ENCODE measurements around the gene LIX1L. TPM values are rescaled to one million over a fixed set of nuclear protein-coding genes. Genes with fewer than 3 reads are reported as not detected.
"Not testable (repeated sequence)": the region's sequence is repeated elsewhere in the genome, so short reads cannot be mapped to it uniquely, and the experiment has no call there.

LIX1L gene
- total RNA-seq, 3 donors from 2014 or later = 40.7 to 43.3 (median 41.9) TPM

- no peaks in the 10 kb centered on the region for H3K9me3 Mint-ChIP-seq
- peaks cover 19% of the 10 kb centered on the region for H3K36me3 Mint-ChIP-seq (ENCODE audit: insufficient read depth)
- no peak overlapping the region for H3K4me3 Mint-ChIP-seq
- peaks cover 26% of the 10 kb centered on the region for H3K4me1 Mint-ChIP-seq (ENCODE audit: low read depth)
- ATAC-seq (no peak), DNase-seq (no peak)
- no peaks in the 10 kb centered on the region for H3K27me3 Mint-ChIP-seq (ENCODE audit: low read depth)
Observed at GRCh38 chr1:145946477-145946986, 11.3 kb downstream of the LIX1L start.

- peaks cover 10% of the 10 kb centered on the region for H3K4me1 Mint-ChIP-seq (ENCODE audit: low read depth)
- no peaks in the 10 kb centered on the region for H3K9me3 Mint-ChIP-seq
- H3K4me3 Mint-ChIP-seq = no peak overlapping the region
- peaks cover 19% of the 10 kb centered on the region for H3K36me3 Mint-ChIP-seq (ENCODE audit: insufficient read depth)
- H3K27me3 Mint-ChIP-seq (ENCODE audit: low read depth) = no peaks in the 10 kb centered on the region
- no peak for DNase-seq
- ATAC-seq = no peak
Observed at GRCh38 chr1:145944532-145944931, 13.3 kb downstream of the LIX1L start.

GRCh38 chr1:145942871-145943270 lies 14.9 kb downstream of the LIX1L start:
- Mint-ChIP-seq H3K4me3 (no peak overlapping the region), H3K9me3 (no peaks in the 10 kb centered on the region), H3K27me3 (ENCODE audit: low read depth) (no peaks in the 10 kb centered on the region), H3K4me1 (ENCODE audit: low read depth) (peaks cover 2% of the 10 kb centered on the region), H3K36me3 (ENCODE audit: insufficient read depth) (peaks cover 15% of the 10 kb centered on the region)
- no peak for DNase-seq
- no peak for ATAC-seq

GRCh38 chr1:145942405-145942804 lies 15.4 kb downstream of the LIX1L start:
- DNase-seq (no peak), ATAC-seq (no peak)
- Mint-ChIP-seq H3K4me3 (no peak overlapping the region), H3K36me3 (ENCODE audit: insufficient read depth) (peaks cover 15% of the 10 kb centered on the region), H3K4me1 (ENCODE audit: low read depth) (peaks cover 2% of the 10 kb centered on the region), H3K27me3 (ENCODE audit: low read depth) (no peaks in the 10 kb centered on the region), H3K9me3 (no peaks in the 10 kb centered on the region)

GRCh38 chr1:145937436-145937835 lies 20.4 kb downstream of the LIX1L start:
- Mint-ChIP-seq H3K27me3 (ENCODE audit: low read depth) (no peaks in the 10 kb centered on the region), H3K9me3 (no peaks in the 10 kb centered on the region), H3K4me3 (no peak overlapping the region), H3K36me3 (ENCODE audit: insufficient read depth) (peaks cover 19% of the 10 kb centered on the region), H3K4me1 (ENCODE audit: low read depth) (peaks cover 14% of the 10 kb centered on the region)
- no peak for DNase-seq
- ATAC-seq = no peak

- no peaks in the 10 kb centered on the region for H3K27me3 Mint-ChIP-seq (ENCODE audit: low read depth)
- peaks cover 14% of the 10 kb centered on the region for H3K36me3 Mint-ChIP-seq (ENCODE audit: insufficient read depth)
- H3K4me3 Mint-ChIP-seq = no peak overlapping the region
- ATAC-seq = no peak
- no peak for DNase-seq
- H3K4me1 Mint-ChIP-seq (ENCODE audit: low read depth) = peaks cover 20% of the 10 kb centered on the region
- H3K9me3 Mint-ChIP-seq = no peaks in the 10 kb centered on the region
Observed at GRCh38 chr1:145936247-145936646, 21.6 kb downstream of the LIX1L start.

GRCh38 chr1:145935708-145936107 lies 22.1 kb downstream of the LIX1L start:
- Mint-ChIP-seq H3K27me3 (ENCODE audit: low read depth) (no peaks in the 10 kb centered on the region), H3K4me1 (ENCODE audit: low read depth) (peaks cover 23% of the 10 kb centered on the region), H3K4me3 (no peak overlapping the region), H3K36me3 (ENCODE audit: insufficient read depth) (peaks cover 14% of the 10 kb centered on the region), H3K9me3 (no peaks in the 10 kb centered on the region)
- DNase-seq (no peak), ATAC-seq (no peak)

GRCh38 chr1:145932522-145933009 lies 25.3 kb downstream of the LIX1L start:
- not testable (repeated sequence) for DNase-seq; H3K27me3 Mint-ChIP-seq (ENCODE audit: low read depth); H3K9me3 Mint-ChIP-seq; ATAC-seq
- peaks cover 30% of the 10 kb centered on the region for H3K4me1 Mint-ChIP-seq (ENCODE audit: low read depth)
- H3K4me3 Mint-ChIP-seq = peak overlapping the region; percentile 44
- peaks cover 16% of the 10 kb centered on the region for H3K36me3 Mint-ChIP-seq (ENCODE audit: insufficient read depth)

- H3K36me3 Mint-ChIP-seq (ENCODE audit: insufficient read depth) = peaks cover 2% of the 10 kb centered on the region
- H3K4me1 Mint-ChIP-seq (ENCODE audit: low read depth) = peaks cover 32% of the 10 kb centered on the region
- H3K9me3 Mint-ChIP-seq = no peaks in the 10 kb centered on the region
- no peak overlapping the region for H3K4me3 Mint-ChIP-seq
- H3K27me3 Mint-ChIP-seq (ENCODE audit: low read depth) = no peaks in the 10 kb centered on the region
- ATAC-seq (no peak), DNase-seq (no peak)
Observed at GRCh38 chr1:145927916-145928643, 29.7 kb downstream of the LIX1L start.

GRCh38 chr1:145927063-145927886 lies 30.5 kb downstream of the LIX1L start, which contains the start of gene RBM8A:
Gene RBM8A (minus strand): TSS chr1:145927484. CDS start chr1:145927426, 58 bp downstream.
- Mint-ChIP-seq H3K27me3 (ENCODE audit: low read depth) (no peaks in the 10 kb centered on the region), H3K4me1 (ENCODE audit: low read depth) (peaks cover 24% of the 10 kb centered on the region), H3K4me3 (no peak within 1 kb of the TSS), H3K36me3 (ENCODE audit: insufficient read depth) (peaks cover 6% of the 10 kb centered on the region), H3K9me3 (no peaks in the 10 kb centered on the region)
- ATAC-seq = peak; percentile 93 to 95
- peak; percentile 91 for DNase-seq

GRCh38 chr1:145926686-145927062 lies 31.1 kb downstream of the LIX1L start:
- DNase-seq (peak; percentile 41), ATAC-seq (peak; percentile 64 to 67)
- H3K4me3 Mint-ChIP-seq = no peak overlapping the region
- H3K9me3 Mint-ChIP-seq = no peaks in the 10 kb centered on the region
- H3K4me1 Mint-ChIP-seq (ENCODE audit: low read depth) = peaks cover 21% of the 10 kb centered on the region
- H3K36me3 Mint-ChIP-seq (ENCODE audit: insufficient read depth) = peaks cover 7% of the 10 kb centered on the region
- H3K27me3 Mint-ChIP-seq (ENCODE audit: low read depth) = no peaks in the 10 kb centered on the region

- Mint-ChIP-seq H3K9me3 (no peaks in the 10 kb centered on the region), H3K36me3 (ENCODE audit: insufficient read depth) (peaks cover 10% of the 10 kb centered on the region), H3K4me1 (ENCODE audit: low read depth) (peaks cover 40% of the 10 kb centered on the region), H3K4me3 (no peak overlapping the region), H3K27me3 (ENCODE audit: low read depth) (no peaks in the 10 kb centered on the region)
- DNase-seq (no peak), ATAC-seq (no peak)
Observed at GRCh38 chr1:145922266-145922665, 35.6 kb downstream of the LIX1L start.

- H3K27me3 Mint-ChIP-seq (ENCODE audit: low read depth); H3K9me3 Mint-ChIP-seq; DNase-seq; ATAC-seq: not testable (repeated sequence)
- Mint-ChIP-seq H3K4me1 (ENCODE audit: low read depth) (peaks cover 44% of the 10 kb centered on the region), H3K36me3 (ENCODE audit: insufficient read depth) (peaks cover 22% of the 10 kb centered on the region), H3K4me3 (peak overlapping the region; percentile 94)
Observed at GRCh38 chr1:145920297-145920696, 37.5 kb downstream of the LIX1L start.
